A549 treated with AZD2906 at 1 μM for 4 hours (cell line): Measurements from ENCODE around the gene CHERP. TPM values are rescaled to one million over a fixed set of nuclear protein-coding genes. Genes with fewer than 3 reads are reported as not detected.

Experiments
- total RNA-seq: library from RNA; stranded (reverse); fragments of 200-300 nt; extraction: Qiagen RNA extraction; gene quantifications from 5 replicates; pipeline ENCODE4 v1.2.3, GENCODE V29; 2022

The CHERP gene
- 28.5 to 33.3 TPM (median 30.9 TPM) in 5 replicates for total RNA-seq

GRCh38 chr19:16542045-16542909 lies at the start of gene CHERP:
Gene CHERP, minus strand, starts transcription at chr19:16542437. Its CDS starts 59 bp downstream, at chr19:16542378.

GRCh38 chr19:16572332-16573211 lies 30.3 kb upstream of the CHERP start, which contains the start of gene SLC35E1:
Gene SLC35E1, minus strand, starts transcription at chr19:16572415. Its CDS starts 51 bp downstream, at chr19:16572364.

GRCh38 chr19:16495982-16496612 lies 46.1 kb downstream of the CHERP start, which contains the start of the genes C19orf44 and CALR3:
Gene C19orf44, plus strand, starts transcription at chr19:16496394. Its CDS starts 4,399 bp downstream, at chr19:16500793.
Gene CALR3, minus strand, starts transcription at chr19:16496167. Its CDS starts 38 bp downstream, at chr19:16496129.

Other genes starting within 250 kb of the CHERP start
- 13.1 to 34.2 TPM (median 27.7 TPM) in 5 replicates for gene KLF2, start 217.6 kb downstream of the CHERP start, total RNA-seq
- gene EPS15L1, start 70.5 kb downstream of the CHERP start, total RNA-seq = 14.2 to 17.6 TPM (median 16.7 TPM) in 5 replicates
- 0.07 to 0.14 TPM in 2 of 5 replicates, not detected in the others for gene CALR3, start 46.3 kb downstream of the CHERP start, total RNA-seq
- gene C19orf44, start 46.0 kb downstream of the CHERP start, total RNA-seq = 2.6 to 3.1 TPM (median 2.7 TPM) in 5 replicates
- gene SLC35E1, start 30.0 kb upstream of the CHERP start, total RNA-seq = 17.3 to 19.4 TPM (median 18.0 TPM) in 5 replicates
- gene MED26, start 85.8 kb upstream of the CHERP start, total RNA-seq = 4.2 to 5.6 TPM (median 5.3 TPM) in 5 replicates
- gene SMIM7, start 117.7 kb upstream of the CHERP start, total RNA-seq = 64.9 to 74.0 TPM (median 67.2 TPM) in 5 replicates
- 0.99 to 1.3 TPM (median 1.2 TPM) in 5 replicates for gene TMEM38A, start 118.7 kb upstream of the CHERP start, total RNA-seq
- gene NWD1, start 177.4 kb upstream of the CHERP start, total RNA-seq = not detected in 5 replicates